HCT116 (cell line): ENCODE data around the gene CACNA2D3. TPM values are rescaled to one million over a fixed set of nuclear protein-coding genes. Genes with fewer than 3 reads are reported as not detected.

Source experiments
- ATAC-seq: fragments of 200-7000 bp; cut with Tn5 transposase; 2 replicates; pipeline ENCODE4 v1.9.1; 2020; ENCODE audit warnings: mild to moderate bottlenecking, moderate library complexity
- BruUV-seq: library from RNA; stranded (reverse); fragments of 400-500 nt; replicated peaks from 2 replicates; lab custom pipeline; 2021; lab: Mats Ljungman, UMichigan
- CTCF ChIA-PET: fragments of 300-600 bp; sonication (Branson Sonifier 250); formaldehyde crosslinking; loops from one replicate; lab custom pipeline; 2021; ENCODE audit warnings: antibody characterized with exemption; lab: Charles Lee
- POLR2A ChIA-PET: fragments of 300-600, 350-600 bp; sonication (Branson Sonifier 250); formaldehyde crosslinking; loops from one replicate; lab custom pipeline; 2021; ENCODE audit warnings: antibody characterized with exemption; lab: Charles Lee
- RAD21 ChIA-PET, 2 experiments: fragments of 300-600 bp; sonication (Branson Sonifier 250); formaldehyde crosslinking; loops; one replicate each; lab custom pipeline; 2023; ENCODE audit warnings: low total read pairs in 2 of 2; ENCODE audit not compliant: uncharacterized antibody in 2 of 2, unreplicated experiment in 2 of 2, low non-redundant PET in 1 of 2; lab: Charles Lee
- DNase-seq: peaks from one replicate; pipeline ENCODE4 v3.0.0-alpha.2; 2010; ENCODE audit warnings: low read depth, low spot score
- H2AFZ ChIP-seq: fragments of 200-600 bp; shearing (Covaris generic), sonication (generic); 2 replicates; pipeline ENCODE4 v1.6.1; 2017; ENCODE audit warnings: low read depth, mixed run types, mixed read lengths, antibody characterized with exemption, low read length; ENCODE audit not compliant: poor library complexity, severe bottlenecking
- H3K27ac ChIP-seq: 2 replicates; pipeline ENCODE4 v1.5.1; 2012; ENCODE audit warnings: low read depth, low read length
- H3K27me3 ChIP-seq: fragments of 200-600 bp; sonication (generic); 2 replicates; pipeline ENCODE4 v1.6.1; 2016; ENCODE audit warnings: mixed run types, low read length, mixed read lengths; ENCODE audit not compliant: insufficient read depth
- H3K36me3 ChIP-seq, 2 experiments: fragments of 200-500 bp in 1 of 2; fragments of 200-600 bp in 1 of 2; sonication (Bioruptor generic) in 1 of 2; sonication (generic) in 1 of 2; 2 replicates each; pipeline versions ENCODE4 v1.5.1 to v1.6.1; 2014 to 2016; ENCODE audit warnings: low read length in 2 of 2, inconsistent platforms in 1 of 2, mixed read lengths in 1 of 2, mixed run types in 1 of 2; ENCODE audit not compliant: insufficient read depth in 2 of 2, control insufficient read depth in 1 of 2
- H3K4me1 ChIP-seq, 2 experiments: fragments of 200-600 bp in 1 of 2; sonication (generic) in 1 of 2; 2 replicates each; pipeline versions ENCODE4 v1.5.1 to v1.6.1; 2012 to 2017; ENCODE audit warnings: low read length in 2 of 2, inconsistent platforms in 1 of 2, mild to moderate bottlenecking in 1 of 2, mixed read lengths in 1 of 2, mixed run types in 1 of 2, moderate library complexity in 1 of 2; ENCODE audit not compliant: insufficient read depth in 2 of 2, control insufficient read depth in 1 of 2
- H3K4me2 ChIP-seq: fragments of 200-600 bp; sonication (generic); 2 replicates; pipeline ENCODE4 v1.6.1; 2017; ENCODE audit warnings: mixed run types, low read length, mixed read lengths
- H3K4me3 ChIP-seq, 2 experiments: fragments of 200-600 bp in 1 of 2; sonication (generic) in 1 of 2; replicated peaks in 1 of 2; 2 replicates each; pipeline ENCODE4 v1.5.1; 2011 to 2016; ENCODE audit warnings: low read length in 2 of 2, control low read depth in 1 of 2, low read depth in 1 of 2, mild to moderate bottlenecking in 1 of 2, mixed read lengths in 1 of 2, mixed run types in 1 of 2
- H3K79me2 ChIP-seq: fragments of 200-600 bp; sonication (generic); 2 replicates; pipeline ENCODE4 v1.6.1; 2017; ENCODE audit warnings: mild to moderate bottlenecking, mixed run types, low read length, moderate library complexity, mixed read lengths; ENCODE audit not compliant: insufficient read depth
- H3K9ac ChIP-seq: fragments of 200-600 bp; sonication (generic); 2 replicates; pipeline ENCODE4 v1.6.1; 2016; ENCODE audit warnings: low read length, mixed read lengths
- H3K9me2 ChIP-seq: fragments of 200-600 bp; sonication (generic), shearing (Covaris generic); 2 replicates; pipeline ENCODE4 v1.6.1; 2017; ENCODE audit warnings: mixed run types, mild to moderate bottlenecking, moderate library complexity; ENCODE audit not compliant: insufficient read depth
- H3K9me3 ChIP-seq, 2 experiments: fragments of 200-500 bp in 1 of 2; fragments of 200-600 bp in 1 of 2; sonication (Bioruptor generic) in 1 of 2; sonication (generic) in 1 of 2; 2 replicates each; pipeline ENCODE4 v1.6.1; 2014 to 2017; ENCODE audit warnings: low read length in 2 of 2, mixed read lengths in 2 of 2, inconsistent platforms in 1 of 2, low read depth in 1 of 2, mild to moderate bottlenecking in 1 of 2, mixed run types in 1 of 2, moderate library complexity in 1 of 2; ENCODE audit not compliant: control insufficient read depth in 1 of 2, insufficient read depth in 1 of 2
- H4K20me1 ChIP-seq: fragments of 200-600 bp; sonication (generic), shearing (Covaris generic); 2 replicates; pipeline ENCODE4 v1.6.1; 2017; ENCODE audit warnings: mixed run types, mild to moderate bottlenecking, moderate library complexity; ENCODE audit not compliant: insufficient read depth
- CEBPB ChIP-seq: IDR thresholded peaks from 2 replicates; pipeline ENCODE4 v1.6.1; 2012; ENCODE audit warnings: low read depth
- FOSL1 ChIP-seq: IDR thresholded peaks from 2 replicates; pipeline ENCODE4 v1.6.1; 2012; ENCODE audit warnings: low read depth
- POLR2AphosphoS5 ChIP-seq: IDR thresholded peaks from 2 replicates; pipeline ENCODE4 v1.6.1; 2011; ENCODE audit warnings: mild to moderate bottlenecking, low read depth, low read length, moderate library complexity
- SIN3A ChIP-seq: IDR thresholded peaks from 2 replicates; pipeline ENCODE4 v1.6.1; 2012; ENCODE audit warnings: low read depth
- SP1 ChIP-seq: IDR thresholded peaks from 2 replicates; pipeline ENCODE4 v1.6.1; 2012; ENCODE audit warnings: low read depth
- YY1 ChIP-seq: IDR thresholded peaks from 2 replicates; pipeline ENCODE4 v1.6.1; 2011; ENCODE audit warnings: low read length, low read depth, moderate library complexity, mild to moderate bottlenecking; ENCODE audit not compliant: insufficient replicate concordance; ENCODE audit errors: extremely low read depth
- intact Hi-C: fragments of 100-400 bp; cut with micrococcal nuclease; formaldehyde crosslinking; loops from 2 replicates; pipeline ENCODE4 v1.10.0; 2022
- total RNA-seq: library from RNA; stranded (reverse); gene quantifications from one replicate; pipeline ENCODE4 v1.2.1, GENCODE V29; 2021; ENCODE audit not compliant: unreplicated experiment
- TF ChIP-seq, protein P1 (sequence below): IDR thresholded peaks from 2 replicates; pipeline ENCODE4 v1.6.1; 2011; ENCODE audit warnings: mild to moderate bottlenecking, low read length, moderate library complexity; ENCODE audit not compliant: insufficient replicate concordance; ENCODE audit errors: extremely low read depth

The CACNA2D3 gene
- total RNA-seq, 1 experiment from 2014 or later: 0.20 TPM

DNA sequence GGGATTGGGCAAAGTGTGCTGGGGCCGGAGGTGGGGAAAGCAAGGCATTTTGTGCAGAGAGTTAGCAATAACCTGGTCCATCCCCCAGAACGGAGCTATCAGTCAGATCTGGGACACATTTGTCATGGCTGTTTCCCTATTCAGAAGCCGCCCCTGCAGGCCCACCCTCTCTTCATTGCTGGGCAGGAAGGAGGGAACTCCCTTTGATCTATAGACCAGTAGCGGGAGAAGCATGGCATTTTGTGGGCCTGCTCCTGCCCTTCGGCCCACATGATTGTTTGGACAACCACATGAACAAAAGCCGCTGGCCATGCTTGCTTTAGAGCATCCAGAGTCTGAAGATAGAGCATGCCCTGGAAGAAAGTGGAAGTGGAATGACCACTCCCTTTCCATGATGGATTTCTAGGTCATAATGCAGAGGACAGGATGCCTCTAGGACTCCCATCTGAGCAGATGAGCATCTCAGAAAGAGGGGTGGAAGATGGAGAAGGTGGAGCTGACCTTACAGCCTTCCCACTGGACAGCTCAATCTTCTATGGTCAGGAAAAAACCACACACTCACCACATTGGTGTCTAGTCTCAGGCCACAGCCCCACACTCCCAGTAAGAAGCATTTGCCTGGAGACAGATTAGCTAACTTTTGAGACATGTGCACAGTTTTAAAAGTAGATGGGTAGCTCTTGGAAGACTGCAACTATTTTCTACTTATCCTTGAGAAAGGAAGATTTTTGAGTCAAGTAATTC, 817.4 kb downstream of the CACNA2D3 start:
- Histone ChIP-seq H3K4me1 (no peaks in the 10 kb centered on the region), H3K4me3 (no peak overlapping the region), H3K9ac (no peak overlapping the region), H3K36me3 (no peaks in the 10 kb centered on the region), H3K4me2 (no peak overlapping the region), H4K20me1 (no peaks in the 10 kb centered on the region), H3K79me2 (no peaks in the 10 kb centered on the region), H3K9me2 (no peaks in the 10 kb centered on the region), H2AFZ (no peak overlapping the region), H3K27me3 (no peaks in the 10 kb centered on the region)
- ATAC-seq: no peak
- ChIA-PET CTCF (no interaction called here), RAD21 (no interaction called here), POLR2A (no interaction called here)
- TF ChIP-seq CEBPB: no peak
- no peak for TF ChIP-seq YY1
- no peak for TF ChIP-seq FOSL1
- TF ChIP-seq POLR2AphosphoS5: no peak
- TF ChIP-seq, protein P1, sequence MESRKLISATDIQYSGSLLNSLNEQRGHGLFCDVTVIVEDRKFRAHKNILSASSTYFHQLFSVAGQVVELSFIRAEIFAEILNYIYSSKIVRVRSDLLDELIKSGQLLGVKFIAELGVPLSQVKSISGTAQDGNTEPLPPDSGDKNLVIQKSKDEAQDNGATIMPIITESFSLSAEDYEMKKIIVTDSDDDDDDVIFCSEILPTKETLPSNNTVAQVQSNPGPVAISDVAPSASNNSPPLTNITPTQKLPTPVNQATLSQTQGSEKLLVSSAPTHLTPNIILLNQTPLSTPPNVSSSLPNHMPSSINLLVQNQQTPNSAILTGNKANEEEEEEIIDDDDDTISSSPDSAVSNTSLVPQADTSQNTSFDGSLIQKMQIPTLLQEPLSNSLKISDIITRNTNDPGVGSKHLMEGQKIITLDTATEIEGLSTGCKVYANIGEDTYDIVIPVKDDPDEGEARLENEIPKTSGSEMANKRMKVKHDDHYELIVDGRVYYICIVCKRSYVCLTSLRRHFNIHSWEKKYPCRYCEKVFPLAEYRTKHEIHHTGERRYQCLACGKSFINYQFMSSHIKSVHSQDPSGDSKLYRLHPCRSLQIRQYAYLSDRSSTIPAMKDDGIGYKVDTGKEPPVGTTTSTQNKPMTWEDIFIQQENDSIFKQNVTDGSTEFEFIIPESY: no peak
- TF ChIP-seq SIN3A: no peak
- no peak for TF ChIP-seq SP1
- TF ChIP-seq, all 23 proteins: peak for 0
- no peak for DNase-seq
- H3K9me3 ChIP-seq: peaks cover 0 to 10% of the 10 kb centered on the region in 2 experiments; a peak in 1 of 4 replicates
- no peak overlapping the region for H3K27ac ChIP-seq
- intact Hi-C loops: no loop called here
- no TSS peak for BruUV-seq
